GM21576 (cell line): Measurements from ENCODE around the gene SPAG9.
"Not testable (repeated sequence)": the region's sequence is repeated elsewhere in the genome, so short reads cannot be mapped to it uniquely, and the experiment has no call there.

Source experiments
- ATAC-seq: cut with Tn5 transposase; IDR thresholded peaks from one replicate; pipeline ENCODE4 v1.9.1; 2021; ENCODE audit warnings: mild to moderate bottlenecking, moderate library complexity; ENCODE audit not compliant: unreplicated experiment

SPAG9 gene

GRCh38 chr17:51097708-51098446, 22.8 kb downstream of the SPAG9 start:
- no peak for ATAC-seq

- no peak for ATAC-seq
Observed at GRCh38 chr17:51091635-51092034, 29.0 kb downstream of the SPAG9 start.

GRCh38 chr17:51088868-51089267, 31.8 kb downstream of the SPAG9 start:
- not testable (repeated sequence) for ATAC-seq

GRCh38 chr17:51088287-51088686, 32.4 kb downstream of the SPAG9 start:
- ATAC-seq, result no peak

- no peak for ATAC-seq
Observed at GRCh38 chr17:51087072-51087757, 33.5 kb downstream of the SPAG9 start.

- ATAC-seq, result no peak
Observed at GRCh38 chr17:51085150-51085805, 35.4 kb downstream of the SPAG9 start.

- ATAC-seq, result no peak
Observed at GRCh38 chr17:51083981-51084380, 36.7 kb downstream of the SPAG9 start.

GRCh38 chr17:51083364-51083763, 37.3 kb downstream of the SPAG9 start:
- not testable (repeated sequence) for ATAC-seq

GRCh38 chr17:51079049-51079448, 41.6 kb downstream of the SPAG9 start:
- no peak for ATAC-seq

- ATAC-seq, result no peak
Observed at GRCh38 chr17:51078009-51078592, 42.6 kb downstream of the SPAG9 start.

GRCh38 chr17:51076821-51077220, 43.8 kb downstream of the SPAG9 start:
- no peak for ATAC-seq

GRCh38 chr17:51071556-51071955, 49.1 kb downstream of the SPAG9 start:
- ATAC-seq, result no peak

GRCh38 chr17:51065466-51065865, 55.2 kb downstream of the SPAG9 start:
- ATAC-seq, result no peak

- no peak for ATAC-seq
Observed at GRCh38 chr17:51064061-51064735, 56.5 kb downstream of the SPAG9 start.

- no peak for ATAC-seq
Observed at GRCh38 chr17:51060396-51060795, 60.3 kb downstream of the SPAG9 start.

- no peak for ATAC-seq
Observed at GRCh38 chr17:51059781-51060180, 60.9 kb downstream of the SPAG9 start.

- ATAC-seq, result no peak
Observed at GRCh38 chr17:51057534-51057933, 63.1 kb downstream of the SPAG9 start.

GRCh38 chr17:51056813-51057510, 63.7 kb downstream of the SPAG9 start:
- no peak for ATAC-seq

GRCh38 chr17:51054748-51055147, 65.9 kb downstream of the SPAG9 start:
- no peak for ATAC-seq

GRCh38 chr17:51052235-51052634, 68.4 kb downstream of the SPAG9 start:
- ATAC-seq, result no peak
